ENCODE measurements around the gene STX10. TPM values are rescaled to one million over a fixed set of nuclear protein-coding genes. Genes with fewer than 3 reads are reported as not detected.
A peak's percentile ranks its signal among the peaks of the same experiment; 100 is the strongest.

The STX10 gene
- total and polyA plus RNA-seq, 8 donors = 14.0 to 73.5 (median 17.2) TPM

DNA sequence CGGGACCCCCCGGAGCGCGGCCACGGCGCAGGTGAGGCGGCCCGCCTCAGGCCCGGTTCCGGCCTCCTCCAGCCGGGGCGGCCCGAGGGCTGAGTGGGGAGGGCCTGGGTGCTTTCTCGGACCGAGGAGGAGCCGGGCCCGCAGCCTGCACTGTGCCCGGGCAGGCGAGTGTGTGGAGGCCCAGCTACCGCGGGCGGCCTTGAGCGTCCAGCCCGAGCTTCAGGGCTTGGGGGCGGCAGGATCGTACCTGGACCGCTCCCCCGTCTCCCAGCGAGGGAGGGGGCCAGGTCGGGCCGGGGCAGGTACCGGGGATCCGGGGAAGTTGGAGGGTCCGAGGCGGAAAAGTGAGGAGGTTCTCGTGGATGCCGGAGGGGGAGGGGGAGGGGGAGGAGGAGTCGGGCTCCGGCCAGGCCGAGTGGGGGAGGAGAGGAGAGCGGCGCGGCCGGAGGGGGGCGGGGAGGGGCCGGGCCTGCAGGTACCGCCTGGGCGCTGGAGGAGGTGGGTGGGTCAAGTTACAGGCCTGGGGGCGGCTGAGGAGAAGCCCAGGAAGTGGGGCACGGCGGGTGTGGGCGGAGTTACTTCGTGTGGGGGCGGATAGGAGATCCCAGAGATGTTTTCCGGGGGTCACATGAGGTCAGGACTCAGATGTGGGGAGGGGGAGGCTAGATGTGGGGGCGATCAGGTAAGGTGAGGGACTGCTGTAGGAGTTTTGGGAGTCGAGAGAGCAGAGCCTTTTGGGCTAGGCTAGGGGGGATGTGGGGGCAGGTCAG is 31.6 kb downstream of the STX10 start:
- intact Hi-C loops (cut with DNase I) = no loop called here
- Histone ChIP-seq H3K36me3 (peaks cover 0 to 4% (median 0%) of the 10 kb centered on the region in 3 donors), H3K4me3 (peak overlapping the region; percentile 73 to 87 (median 79)), H3K27ac (no peak overlapping the region), H3K27me3 (no peaks in the 10 kb centered on the region), H3K9me3 (no peaks in the 10 kb centered on the region), H3K4me1 (peaks cover 4 to 18% (median 4%) of the 10 kb centered on the region in 3 donors)
- 1% methylated on average over 19 to 56 of the region's 57 CpGs for WGBS, 2 donors
- DNase-seq (peak; percentile 51 to 82 (median 66)), ATAC-seq (no peak), FAIRE-seq (no peak)
- TF ChIP-seq, protein P1, sequence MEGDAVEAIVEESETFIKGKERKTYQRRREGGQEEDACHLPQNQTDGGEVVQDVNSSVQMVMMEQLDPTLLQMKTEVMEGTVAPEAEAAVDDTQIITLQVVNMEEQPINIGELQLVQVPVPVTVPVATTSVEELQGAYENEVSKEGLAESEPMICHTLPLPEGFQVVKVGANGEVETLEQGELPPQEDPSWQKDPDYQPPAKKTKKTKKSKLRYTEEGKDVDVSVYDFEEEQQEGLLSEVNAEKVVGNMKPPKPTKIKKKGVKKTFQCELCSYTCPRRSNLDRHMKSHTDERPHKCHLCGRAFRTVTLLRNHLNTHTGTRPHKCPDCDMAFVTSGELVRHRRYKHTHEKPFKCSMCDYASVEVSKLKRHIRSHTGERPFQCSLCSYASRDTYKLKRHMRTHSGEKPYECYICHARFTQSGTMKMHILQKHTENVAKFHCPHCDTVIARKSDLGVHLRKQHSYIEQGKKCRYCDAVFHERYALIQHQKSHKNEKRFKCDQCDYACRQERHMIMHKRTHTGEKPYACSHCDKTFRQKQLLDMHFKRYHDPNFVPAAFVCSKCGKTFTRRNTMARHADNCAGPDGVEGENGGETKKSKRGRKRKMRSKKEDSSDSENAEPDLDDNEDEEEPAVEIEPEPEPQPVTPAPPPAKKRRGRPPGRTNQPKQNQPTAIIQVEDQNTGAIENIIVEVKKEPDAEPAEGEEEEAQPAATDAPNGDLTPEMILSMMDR (IDR thresholded peaks at IDR 0.05) = no peak

DNA sequence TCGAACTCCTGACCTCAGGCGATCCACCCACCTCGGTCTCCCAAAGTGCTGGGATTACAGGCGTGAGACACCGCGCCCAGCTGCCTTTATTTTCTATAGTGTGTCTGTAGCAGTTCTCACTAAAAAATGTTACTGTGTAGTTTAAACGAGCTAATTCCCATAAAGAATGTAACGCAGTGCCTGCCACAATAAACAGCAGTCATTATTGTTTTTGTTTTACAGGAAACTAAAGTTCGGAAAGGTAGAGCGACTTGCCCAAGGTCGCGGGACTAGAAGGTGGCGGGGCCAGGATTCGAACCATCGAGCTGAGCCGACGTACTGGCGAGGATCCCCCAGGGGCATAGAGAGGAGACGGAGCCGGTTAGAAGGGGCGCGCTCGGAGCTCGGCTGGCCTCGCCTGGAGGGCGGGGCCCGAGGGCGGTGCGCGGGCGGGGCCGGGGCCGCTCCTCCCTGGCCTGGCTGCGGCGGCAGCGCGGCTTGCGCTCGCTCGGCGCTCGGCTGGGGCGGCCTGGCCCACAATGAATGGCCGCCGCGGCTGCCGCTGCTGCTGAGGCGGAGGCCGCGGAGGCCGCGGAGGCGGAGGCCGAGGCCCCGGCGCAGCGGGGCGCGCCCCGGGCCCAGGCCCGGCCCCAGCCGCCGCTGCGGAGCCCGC is 32.3 kb downstream of the STX10 start, which contains the start of gene NACC1:
Gene NACC1, plus strand, starts transcription at position 493 of the 652 bp plus-strand sequence. CDS start 16,944 bp downstream, outside the sequence.
- FAIRE-seq (no peak), ATAC-seq (peak; percentile 92 to 96 (median 95)), DNase-seq (peak; percentile 85 to 96 (median 92))
- peaks cover 0 to 5% (median 0%) of the 10 kb centered on the region in 3 donors for H3K36me3 ChIP-seq
- H3K4me1 ChIP-seq = peaks cover 4 to 18% (median 4%) of the 10 kb centered on the region in 3 donors
- no peaks in the 10 kb centered on the region for H3K9me3 ChIP-seq
- H3K4me3 ChIP-seq = peak within 1 kb of the TSS; percentile 74 to 99 (median 98)
- WGBS, 2 donors = 3 to 5% methylated on average over 44 to 65 of the region's 65 CpGs
- no peaks in the 10 kb centered on the region for H3K27me3 ChIP-seq
- TF ChIP-seq, protein P1 (IDR thresholded peaks at IDR 0.05) = no peak
- H3K27ac ChIP-seq = peak within 1 kb of the TSS in 3 of 4 donors; percentile 48 to 68 (median 68)
- intact Hi-C loops (cut with DNase I) = no loop called here

DNA sequence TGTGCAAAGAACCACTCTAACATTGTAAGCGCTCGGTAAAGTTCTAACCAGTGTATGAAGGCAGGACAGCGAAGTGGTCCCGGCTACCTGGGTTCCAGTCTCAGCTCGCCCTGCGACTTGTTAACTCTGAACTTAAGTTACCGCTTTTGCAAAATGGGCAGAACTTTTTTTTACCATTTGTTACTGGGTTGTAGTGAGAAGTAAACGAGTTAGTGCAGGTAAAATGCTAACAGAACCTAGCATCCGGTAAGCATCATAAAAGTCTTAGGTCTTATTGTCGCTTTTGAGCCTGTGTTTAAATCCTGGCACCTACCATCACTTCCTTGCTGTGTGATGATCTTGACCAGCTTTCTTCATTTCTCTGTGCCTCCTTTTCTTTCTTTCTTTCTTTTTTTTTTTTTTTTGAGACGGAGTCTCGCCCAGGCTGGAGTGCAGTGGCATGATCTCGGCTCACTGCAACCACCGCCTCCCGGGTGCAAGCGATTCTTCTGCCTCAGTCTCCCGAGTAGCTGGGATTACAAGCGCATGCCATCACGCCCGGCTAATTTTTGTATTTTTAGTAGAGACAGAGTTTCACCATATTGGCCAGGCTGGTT is 32.9 kb downstream of the STX10 start:
- Histone ChIP-seq H3K9me3 (no peaks in the 10 kb centered on the region), H3K4me1 (peaks cover 4 to 18% (median 4%) of the 10 kb centered on the region in 3 donors), H3K36me3 (peaks cover 0 to 11% (median 0%) of the 10 kb centered on the region in 3 donors), H3K4me3 (peak overlapping the region; percentile 74 to 99 (median 98)), H3K27ac (peak overlapping the region in 3 of 4 donors; percentile 48 to 68 (median 68)), H3K27me3 (no peaks in the 10 kb centered on the region)
- no peak for FAIRE-seq
- no peak for DNase-seq
- TF ChIP-seq, protein P1 (IDR thresholded peaks at IDR 0.05) = no peak
- peak; percentile 4 to 31 (median 14) for ATAC-seq
- intact Hi-C loops (cut with DNase I) = no loop called here
- 9 to 10% methylated on average over 20 of the region's 20 CpGs for WGBS, 2 donors

DNA sequence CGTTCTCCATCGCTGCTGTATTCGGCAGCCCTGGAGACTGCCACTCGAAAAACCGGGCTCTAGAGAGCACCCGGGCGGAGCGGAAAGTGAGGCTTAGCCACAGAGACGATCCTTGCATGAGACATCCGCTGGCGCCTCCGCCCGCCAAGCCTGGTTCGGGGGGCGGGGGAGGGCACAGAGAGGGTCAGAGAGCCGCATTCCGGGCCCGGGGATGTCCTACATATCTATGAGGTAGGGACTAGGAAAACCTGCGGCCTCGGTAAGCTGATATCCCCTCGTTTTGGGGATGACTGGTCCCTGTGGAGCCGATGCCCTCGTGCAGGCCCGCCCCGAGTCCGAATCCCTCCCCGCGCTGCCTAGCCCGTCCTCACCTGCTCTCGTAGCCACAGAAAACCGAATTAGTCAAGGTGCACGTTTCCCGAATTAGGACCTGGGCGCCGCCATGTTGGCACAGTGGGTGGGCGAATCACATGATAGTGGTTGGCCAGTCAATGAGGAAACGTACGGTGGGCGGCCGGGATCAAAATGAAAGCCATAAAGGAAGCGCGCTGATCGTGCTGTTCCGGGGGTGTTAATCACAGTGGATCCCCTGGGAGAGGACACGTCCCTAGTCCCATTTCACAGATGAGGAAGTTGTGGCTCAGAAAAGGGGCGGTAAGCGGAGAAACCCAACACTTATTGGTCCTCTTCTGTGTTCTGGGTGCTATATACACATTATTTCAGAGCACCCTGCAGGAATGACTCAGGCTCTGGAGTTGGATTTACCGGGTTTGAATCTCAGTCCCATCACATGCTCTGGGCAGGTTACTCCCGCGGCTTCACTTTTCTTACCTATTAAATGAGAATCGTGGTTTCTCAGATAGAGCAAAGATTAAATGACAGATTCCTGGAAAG is 33.6 kb downstream of the STX10 start, which contains the start of gene TRMT1:
Gene TRMT1, minus strand, starts transcription at position 459 of the 894 bp plus-strand sequence. Its CDS starts 341 bp downstream, at position 118.
- Histone ChIP-seq H3K36me3 (peaks cover 0 to 11% (median 0%) of the 10 kb centered on the region in 3 donors), H3K27me3 (no peaks in the 10 kb centered on the region), H3K9me3 (no peaks in the 10 kb centered on the region), H3K4me1 (peaks cover 4 to 18% (median 4%) of the 10 kb centered on the region in 3 donors), H3K27ac (peak within 1 kb of the TSS in 3 of 4 donors; percentile 57 to 68 (median 68)), H3K4me3 (peak within 1 kb of the TSS; percentile 74 to 99 (median 98))
- intact Hi-C loops (cut with DNase I) = no loop called here
- TF ChIP-seq, protein P1 (IDR thresholded peaks at IDR 0.05) = no peak
- 0% methylated on average over 51 of the region's 51 CpGs for WGBS, 2 donors
- ATAC-seq (peak; percentile 83 to 88 (median 85)), DNase-seq (peak; percentile 86 to 95 (median 93)), FAIRE-seq (peak; percentile 37)
